Panc1 (cell line): ENCODE results near the gene ZNF526. TPM values are rescaled to one million over a fixed set of nuclear protein-coding genes. Genes with fewer than 3 reads are reported as not detected.

ENCODE experiments used
- ATAC-seq: fragments of 200-7000 bp; cut with Tn5 transposase; 2 replicates; pipeline ENCODE4 v1.9.1; 2020; ENCODE audit warnings: mild to moderate bottlenecking, moderate library complexity
- BruUV-seq: library from RNA; stranded (reverse); fragments of 400-500 nt; replicated peaks from 2 replicates; lab custom pipeline; 2021; lab: Mats Ljungman, UMichigan
- CTCF ChIA-PET: fragments of 300-600 bp; sonication (Branson Sonifier 250); formaldehyde crosslinking; loops from one replicate; lab custom pipeline; 2022; ENCODE audit warnings: antibody characterized with exemption; lab: Charles Lee
- POLR2A ChIA-PET: fragments of 300-600 bp; sonication (Branson Sonifier 250); formaldehyde crosslinking; loops from one replicate; lab custom pipeline; 2022; ENCODE audit warnings: antibody characterized with exemption; lab: Charles Lee
- DNase-seq: peaks from one replicate; pipeline ENCODE4 v3.0.0-alpha.2; 2010; ENCODE audit warnings: low read depth, low spot score
- H3K27ac ChIP-seq: 2 replicates; pipeline ENCODE4 v1.5.1; 2011; ENCODE audit warnings: mild to moderate bottlenecking, low read length, inconsistent platforms
- H3K27me3 ChIP-seq: fragments of 200-500 bp; sonication (Bioruptor generic); 2 replicates; pipeline ENCODE4 v1.6.0; 2014; ENCODE audit warnings: low read length, inconsistent platforms; ENCODE audit not compliant: control insufficient read depth, insufficient read depth
- H3K36me3 ChIP-seq: fragments of 200-500 bp; sonication (Bioruptor generic); 2 replicates; pipeline ENCODE4 v1.5.1; 2014; ENCODE audit warnings: inconsistent platforms, mild to moderate bottlenecking, low read length, moderate library complexity; ENCODE audit not compliant: control insufficient read depth, insufficient read depth
- H3K4me1 ChIP-seq: 2 replicates; pipeline ENCODE4 v1.5.1; 2011; ENCODE audit warnings: inconsistent platforms, mild to moderate bottlenecking, low read length, moderate library complexity; ENCODE audit not compliant: control insufficient read depth, insufficient read depth
- H3K4me3 ChIP-seq, 2 experiments: 2 replicates each; pipeline ENCODE4 v1.5.1; 2011 to 2012; ENCODE audit warnings: low read depth in 2 of 2, low read length in 2 of 2, mild to moderate bottlenecking in 2 of 2, inconsistent platforms in 1 of 2, moderate library complexity in 1 of 2
- H3K9me3 ChIP-seq: fragments of 200-500 bp; sonication (Bioruptor generic); 2 replicates; pipeline ENCODE4 v1.5.1; 2014; ENCODE audit warnings: low read depth, mild to moderate bottlenecking, inconsistent platforms, low read length, moderate library complexity; ENCODE audit not compliant: control insufficient read depth, insufficient read depth
- CTCF ChIP-seq: fragments of 450-650 bp; IDR thresholded peaks from 2 replicates; pipeline ENCODE4 v1.5.1; 2017; ENCODE audit warnings: mild to moderate bottlenecking
- POLR2AphosphoS5 ChIP-seq: IDR thresholded peaks from 2 replicates; pipeline ENCODE4 v1.6.1; 2012; ENCODE audit warnings: mild to moderate bottlenecking, low read depth, low read length, moderate library complexity
- SIN3A ChIP-seq: IDR thresholded peaks from 2 replicates; pipeline ENCODE4 v1.6.1; 2012; ENCODE audit warnings: low read depth, mild to moderate bottlenecking, low read length, moderate library complexity, borderline replicate concordance; ENCODE audit not compliant: insufficient read depth
- TCF7L2 ChIP-seq: IDR thresholded peaks from 2 replicates; pipeline ENCODE4 v1.6.1; 2011; ENCODE audit warnings: mild to moderate bottlenecking, low read depth, low read length, inconsistent platforms
- in situ Hi-C: cut with HindIII; loops from 2 replicates; pipeline ENCODE4 v1.10.0; 2016; ENCODE audit warnings: low sequenced_read_pairs, low pct_unique_long_range_greater_than_20kb
- intact Hi-C: fragments of 100-400 bp; cut with micrococcal nuclease; formaldehyde crosslinking; loops from one replicate; pipeline ENCODE4 v1.10.0; 2022; ENCODE audit not compliant: unreplicated experiment
- total RNA-seq: library from RNA; stranded (reverse); gene quantifications from one replicate; pipeline ENCODE4 v1.2.1, GENCODE V29; 2021; ENCODE audit not compliant: unreplicated experiment
- TF ChIP-seq, protein P1 (sequence below), 2 experiments: IDR thresholded peaks; 2 replicates each; pipeline ENCODE4 v1.6.1; 2011 to 2012; ENCODE audit warnings: low read depth in 2 of 2, control low read depth in 1 of 2, low read length in 1 of 2, mild to moderate bottlenecking in 1 of 2, moderate library complexity in 1 of 2; ENCODE audit not compliant: insufficient read depth in 1 of 2

Gene ZNF526
- total RNA-seq, 1 experiment from 2014 or later: 10.5 TPM

DNA sequence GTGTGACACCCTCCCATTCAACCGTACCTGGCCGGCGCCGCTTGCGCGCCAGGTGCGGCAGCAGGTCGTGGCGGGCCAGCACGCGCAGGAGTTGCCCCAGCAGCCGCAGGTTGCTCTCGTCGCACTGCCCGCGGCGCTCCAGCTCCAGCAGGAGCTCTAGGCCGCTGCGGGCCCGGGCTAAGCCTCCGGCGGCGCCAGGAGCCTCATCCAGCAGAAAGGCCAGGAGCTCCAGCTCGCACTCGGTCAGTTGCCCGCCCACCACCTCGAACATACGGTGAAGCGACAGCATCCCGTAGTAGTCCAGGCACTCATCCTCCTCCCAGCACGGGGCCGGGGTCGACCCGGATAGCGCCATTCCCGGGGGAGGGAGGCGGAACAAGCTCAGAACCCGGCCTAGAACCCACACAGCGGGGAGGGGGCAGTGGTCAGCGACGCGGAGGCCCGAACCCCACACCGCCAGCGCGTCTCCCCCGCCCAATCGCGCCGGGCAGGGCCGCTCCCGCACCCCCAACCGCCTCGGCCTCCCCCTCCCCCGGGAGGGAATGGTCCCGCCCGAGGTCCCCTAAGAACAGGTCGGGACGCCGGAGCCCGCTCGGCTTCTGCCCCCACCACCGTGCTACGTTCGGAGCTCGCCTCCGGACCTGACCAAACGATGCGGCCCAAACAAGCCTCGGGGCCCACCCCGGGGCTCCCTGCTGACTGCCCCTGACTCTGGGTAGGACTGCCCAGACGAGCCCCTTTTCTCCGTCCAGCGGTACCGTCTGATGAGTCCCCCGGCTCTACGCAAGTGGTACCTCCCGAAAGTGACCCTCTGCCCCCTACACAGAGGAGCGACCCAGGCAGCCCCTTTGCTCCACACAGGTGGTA lies 3.2 kb upstream of the ZNF526 start:
- intact Hi-C loops (no loop called here), in situ Hi-C loops (no loop called here)
- BruUV-seq: no TSS peak
- DNase-seq (no peak), ATAC-seq (peak; percentile 42)
- no peaks in the 10 kb centered on the region for H3K27me3 ChIP-seq
- peaks cover 6% of the 10 kb centered on the region for H3K36me3 ChIP-seq
- ChIA-PET POLR2A (interaction anchor here (0.7 kb wide), 1 partner anchor 26 kb away, joined by 3 read pairs; no protein-coding TSS in a partner anchor), CTCF (no interaction called here)
- H3K9me3 ChIP-seq: no peaks in the 10 kb centered on the region
- TF ChIP-seq POLR2AphosphoS5: no peak
- TF ChIP-seq, protein P1, sequence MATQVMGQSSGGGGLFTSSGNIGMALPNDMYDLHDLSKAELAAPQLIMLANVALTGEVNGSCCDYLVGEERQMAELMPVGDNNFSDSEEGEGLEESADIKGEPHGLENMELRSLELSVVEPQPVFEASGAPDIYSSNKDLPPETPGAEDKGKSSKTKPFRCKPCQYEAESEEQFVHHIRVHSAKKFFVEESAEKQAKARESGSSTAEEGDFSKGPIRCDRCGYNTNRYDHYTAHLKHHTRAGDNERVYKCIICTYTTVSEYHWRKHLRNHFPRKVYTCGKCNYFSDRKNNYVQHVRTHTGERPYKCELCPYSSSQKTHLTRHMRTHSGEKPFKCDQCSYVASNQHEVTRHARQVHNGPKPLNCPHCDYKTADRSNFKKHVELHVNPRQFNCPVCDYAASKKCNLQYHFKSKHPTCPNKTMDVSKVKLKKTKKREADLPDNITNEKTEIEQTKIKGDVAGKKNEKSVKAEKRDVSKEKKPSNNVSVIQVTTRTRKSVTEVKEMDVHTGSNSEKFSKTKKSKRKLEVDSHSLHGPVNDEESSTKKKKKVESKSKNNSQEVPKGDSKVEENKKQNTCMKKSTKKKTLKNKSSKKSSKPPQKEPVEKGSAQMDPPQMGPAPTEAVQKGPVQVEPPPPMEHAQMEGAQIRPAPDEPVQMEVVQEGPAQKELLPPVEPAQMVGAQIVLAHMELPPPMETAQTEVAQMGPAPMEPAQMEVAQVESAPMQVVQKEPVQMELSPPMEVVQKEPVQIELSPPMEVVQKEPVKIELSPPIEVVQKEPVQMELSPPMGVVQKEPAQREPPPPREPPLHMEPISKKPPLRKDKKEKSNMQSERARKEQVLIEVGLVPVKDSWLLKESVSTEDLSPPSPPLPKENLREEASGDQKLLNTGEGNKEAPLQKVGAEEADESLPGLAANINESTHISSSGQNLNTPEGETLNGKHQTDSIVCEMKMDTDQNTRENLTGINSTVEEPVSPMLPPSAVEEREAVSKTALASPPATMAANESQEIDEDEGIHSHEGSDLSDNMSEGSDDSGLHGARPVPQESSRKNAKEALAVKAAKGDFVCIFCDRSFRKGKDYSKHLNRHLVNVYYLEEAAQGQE (IDR thresholded peaks at IDR 0.05; ENCODE audit: insufficient read depth in 1 of 2, low read depth in 2 of 2, low read length in 1 of 2): no peak
- peak overlapping the region; percentile 73 to 92 for H3K4me3 ChIP-seq
- peaks cover 8% of the 10 kb centered on the region; the same call in 1 of the 2 replicates for H3K4me1 ChIP-seq
- H3K27ac ChIP-seq: peak overlapping the region; percentile 77

DNA sequence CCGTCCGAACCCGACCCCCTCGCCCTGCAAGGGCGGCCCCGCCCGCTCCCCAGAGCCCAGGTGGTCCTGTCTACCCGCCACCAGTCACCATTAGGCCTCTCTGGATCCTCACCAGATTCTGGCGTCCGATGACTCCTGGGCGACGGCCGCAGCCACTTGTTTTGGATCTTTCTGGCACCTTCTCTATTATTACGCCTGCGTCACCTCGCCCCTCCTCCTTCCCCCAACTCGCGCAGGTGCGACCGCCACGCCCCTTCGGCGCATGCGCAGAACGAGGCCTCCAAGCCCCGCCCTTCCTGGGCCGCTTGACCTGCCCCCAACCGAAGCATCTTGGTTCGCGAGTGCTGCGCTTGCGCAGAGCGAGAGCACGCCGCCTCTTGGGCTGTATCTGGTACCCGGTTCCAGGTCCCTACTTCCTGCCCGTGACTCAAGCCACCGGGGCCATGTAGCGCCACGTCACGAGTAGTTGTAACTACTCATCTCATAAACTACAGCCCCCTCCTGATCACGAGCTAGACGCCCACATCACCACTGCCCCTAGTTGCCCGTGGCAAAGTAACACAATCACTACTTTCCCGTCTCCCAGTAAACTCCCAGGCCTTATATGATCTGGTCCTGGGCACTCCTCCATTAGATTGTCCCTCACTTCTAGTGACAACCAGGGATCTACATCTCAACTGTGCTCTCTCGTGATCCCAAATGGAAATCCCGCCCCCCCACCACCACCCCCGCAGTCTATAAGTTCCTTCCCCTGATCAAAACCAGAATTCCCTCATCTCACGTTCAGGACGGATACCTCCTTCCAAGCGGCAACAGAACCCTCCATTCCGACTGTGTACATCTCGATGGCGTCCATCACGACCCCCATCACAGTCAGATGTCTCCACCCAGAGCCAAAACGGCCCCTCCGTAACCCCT lies 2.3 kb upstream of the ZNF526 start, which contains the start of gene DEDD2:
Gene DEDD2 (minus strand): TSS at position 158 of the 918 bp plus-strand sequence. CDS start 670 bp downstream, outside the sequence.
- intact Hi-C loops: no loop called here
- CTCF ChIA-PET: no interaction called here
- no TSS peak for BruUV-seq

More for the DNA sequence above, 2.3 kb upstream of the ZNF526 start, which contains the start of gene DEDD2:
- no peaks in the 10 kb centered on the region for H3K9me3 ChIP-seq
- H3K36me3 ChIP-seq: peaks cover 6% of the 10 kb centered on the region
- H3K27ac ChIP-seq: peak within 1 kb of the TSS; percentile 92
- H3K4me1 ChIP-seq: peaks cover 8% of the 10 kb centered on the region; the same call in 1 of the 2 replicates
- in situ Hi-C loops: no loop called here
- DNase-seq (peak; percentile 84), ATAC-seq (peak; percentile 84)
- H3K4me3 ChIP-seq: peak within 1 kb of the TSS; percentile 73 to 92
- TF ChIP-seq SIN3A (no peak), POLR2AphosphoS5 (peak; percentile 30; the same call in 1 of the 2 replicates), TCF7L2 (no peak), CTCF (no peak)
- TF ChIP-seq, protein P1 (IDR thresholded peaks at IDR 0.05; ENCODE audit: insufficient read depth in 1 of 2, low read depth in 2 of 2, low read length in 1 of 2): no peak
- H3K27me3 ChIP-seq: no peaks in the 10 kb centered on the region
- POLR2A ChIA-PET: no interaction called here
